Cardiac fibroblast (primary cell): Measurements from ENCODE around the gene CRABP2.
A peak's percentile ranks its signal among the peaks of the same experiment; 100 is the strongest.

Experiments used
- DNase-seq, 2 donors: peaks; one replicate each; pipeline versions ENCODE4 v3.0.0 to v3.0.0-alpha.2; 2010; ENCODE audit warnings: low read depth in 2 of 2
- H3K4me3 ChIP-seq, 2 donors: replicated peaks in 1 of 2; 1 replicate in 1 of 2; 2 replicates in 1 of 2; pipeline ENCODE4 v1.5.1; 2011; ENCODE audit warnings: low read depth in 2 of 2, low read length in 2 of 2, mild to moderate bottlenecking in 2 of 2, moderate library complexity in 1 of 2
- TF ChIP-seq, protein P1 (sequence below): IDR thresholded peaks from one replicate; pipeline ENCODE4 v1.5.1; 2011; ENCODE audit warnings: low read depth, mild to moderate bottlenecking, low read length, inconsistent platforms

The CRABP2 gene

DNA sequence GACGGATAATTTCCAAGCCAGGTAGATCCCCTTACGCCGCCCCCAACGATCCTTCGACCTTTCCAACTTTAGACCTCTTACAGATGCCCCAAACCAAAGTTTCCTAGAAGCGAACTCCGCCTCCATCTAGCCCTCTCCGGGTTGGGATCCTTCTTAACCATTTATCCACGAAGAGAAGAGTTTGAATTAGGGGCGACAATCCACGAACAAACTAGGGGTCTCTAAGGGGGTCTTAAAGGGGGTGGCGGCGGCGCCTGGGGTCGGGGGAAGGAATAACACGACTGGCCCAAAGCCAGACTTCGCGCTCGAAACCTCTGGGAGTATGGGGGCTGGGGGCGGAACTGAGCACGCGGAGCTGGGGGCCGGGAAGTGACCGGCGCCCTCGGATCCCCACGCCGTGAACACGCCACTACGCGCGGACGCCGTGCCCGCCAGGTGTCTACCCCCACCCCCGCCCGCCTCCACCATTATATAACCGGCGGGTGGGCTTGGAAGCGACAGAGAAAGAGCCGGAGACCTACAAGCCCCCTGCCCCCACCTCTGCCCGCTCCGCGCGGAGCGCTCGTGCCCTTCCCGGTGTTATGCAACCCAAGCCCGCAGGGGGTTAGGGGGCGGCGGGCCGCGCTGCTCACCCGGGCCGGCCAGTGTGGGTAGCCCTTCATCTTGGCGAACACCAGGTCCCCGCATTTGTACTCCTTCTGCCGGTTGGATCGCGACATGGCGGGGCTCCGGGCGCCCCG is 45.5 kb upstream of the CRABP2 start:
- DNase-seq = peak; percentile 37 to 42

DNA sequence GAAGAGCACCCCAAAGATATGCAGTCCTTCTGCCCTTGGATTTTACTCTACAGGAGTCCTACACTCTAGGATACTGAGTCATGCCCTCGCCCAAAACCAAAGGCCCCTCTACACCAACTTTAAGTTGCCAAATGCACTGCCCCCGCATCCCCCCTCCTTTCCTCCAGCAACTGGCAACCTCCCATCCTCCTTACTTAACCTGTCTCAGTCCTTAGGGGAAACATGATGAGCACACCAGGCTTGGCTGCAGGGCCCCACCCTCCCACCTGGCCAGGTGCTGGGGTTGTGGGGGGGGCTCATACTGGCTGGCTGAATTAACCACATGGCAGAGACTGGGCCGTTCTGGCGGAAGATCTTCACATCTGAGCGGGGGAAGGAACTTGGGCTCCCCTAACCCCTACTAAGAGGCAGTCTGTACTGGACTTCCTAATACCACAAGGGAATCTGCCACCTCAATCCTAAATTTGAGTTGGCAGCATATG is 44.8 kb upstream of the CRABP2 start:
- H3K4me3 ChIP-seq = peak overlapping the region; percentile 87 to 94
- TF ChIP-seq, protein P1, sequence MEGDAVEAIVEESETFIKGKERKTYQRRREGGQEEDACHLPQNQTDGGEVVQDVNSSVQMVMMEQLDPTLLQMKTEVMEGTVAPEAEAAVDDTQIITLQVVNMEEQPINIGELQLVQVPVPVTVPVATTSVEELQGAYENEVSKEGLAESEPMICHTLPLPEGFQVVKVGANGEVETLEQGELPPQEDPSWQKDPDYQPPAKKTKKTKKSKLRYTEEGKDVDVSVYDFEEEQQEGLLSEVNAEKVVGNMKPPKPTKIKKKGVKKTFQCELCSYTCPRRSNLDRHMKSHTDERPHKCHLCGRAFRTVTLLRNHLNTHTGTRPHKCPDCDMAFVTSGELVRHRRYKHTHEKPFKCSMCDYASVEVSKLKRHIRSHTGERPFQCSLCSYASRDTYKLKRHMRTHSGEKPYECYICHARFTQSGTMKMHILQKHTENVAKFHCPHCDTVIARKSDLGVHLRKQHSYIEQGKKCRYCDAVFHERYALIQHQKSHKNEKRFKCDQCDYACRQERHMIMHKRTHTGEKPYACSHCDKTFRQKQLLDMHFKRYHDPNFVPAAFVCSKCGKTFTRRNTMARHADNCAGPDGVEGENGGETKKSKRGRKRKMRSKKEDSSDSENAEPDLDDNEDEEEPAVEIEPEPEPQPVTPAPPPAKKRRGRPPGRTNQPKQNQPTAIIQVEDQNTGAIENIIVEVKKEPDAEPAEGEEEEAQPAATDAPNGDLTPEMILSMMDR = no peak
- peak; percentile 31 to 43 for DNase-seq

More for the DNA sequence above, 45.5 kb upstream of the CRABP2 start:
- TF ChIP-seq, protein P1 = no peak
- peak overlapping the region; percentile 87 to 94 for H3K4me3 ChIP-seq

DNA sequence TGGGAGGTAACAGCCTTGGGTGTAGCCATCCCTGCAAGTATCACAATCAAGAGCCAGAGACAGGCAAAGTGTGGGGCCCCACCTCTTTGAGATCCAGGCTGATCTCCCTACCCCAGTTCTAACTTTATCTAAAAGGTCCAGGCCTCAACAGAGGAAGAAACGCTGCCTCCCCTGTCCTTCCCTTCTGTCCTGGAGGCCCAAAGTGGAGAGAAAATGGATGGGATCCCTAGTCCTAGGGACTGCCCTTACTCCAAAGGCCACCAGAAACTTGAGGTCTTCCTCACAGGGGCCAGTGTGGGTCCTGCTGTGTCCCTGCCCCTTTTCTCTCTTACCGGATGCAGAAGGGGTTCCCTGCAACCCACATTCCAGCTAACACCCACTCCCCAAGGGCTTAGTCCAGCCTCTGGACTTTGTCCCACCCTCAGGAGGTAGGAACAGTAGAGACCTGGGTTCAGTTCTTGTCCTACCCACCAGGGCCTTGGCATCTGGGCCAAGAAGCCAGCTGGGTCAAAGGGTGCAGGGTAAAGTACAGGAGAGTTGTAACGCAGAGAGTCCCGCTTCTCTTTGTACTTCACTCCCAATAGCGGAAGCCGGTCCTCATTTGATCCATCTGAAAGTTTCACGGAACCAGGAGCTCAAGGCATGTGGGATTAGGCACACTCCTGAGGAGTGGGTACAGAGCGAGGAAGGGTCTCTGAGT is 44.2 kb upstream of the CRABP2 start:
- DNase-seq = no peak
- TF ChIP-seq, protein P1 = no peak

DNA sequence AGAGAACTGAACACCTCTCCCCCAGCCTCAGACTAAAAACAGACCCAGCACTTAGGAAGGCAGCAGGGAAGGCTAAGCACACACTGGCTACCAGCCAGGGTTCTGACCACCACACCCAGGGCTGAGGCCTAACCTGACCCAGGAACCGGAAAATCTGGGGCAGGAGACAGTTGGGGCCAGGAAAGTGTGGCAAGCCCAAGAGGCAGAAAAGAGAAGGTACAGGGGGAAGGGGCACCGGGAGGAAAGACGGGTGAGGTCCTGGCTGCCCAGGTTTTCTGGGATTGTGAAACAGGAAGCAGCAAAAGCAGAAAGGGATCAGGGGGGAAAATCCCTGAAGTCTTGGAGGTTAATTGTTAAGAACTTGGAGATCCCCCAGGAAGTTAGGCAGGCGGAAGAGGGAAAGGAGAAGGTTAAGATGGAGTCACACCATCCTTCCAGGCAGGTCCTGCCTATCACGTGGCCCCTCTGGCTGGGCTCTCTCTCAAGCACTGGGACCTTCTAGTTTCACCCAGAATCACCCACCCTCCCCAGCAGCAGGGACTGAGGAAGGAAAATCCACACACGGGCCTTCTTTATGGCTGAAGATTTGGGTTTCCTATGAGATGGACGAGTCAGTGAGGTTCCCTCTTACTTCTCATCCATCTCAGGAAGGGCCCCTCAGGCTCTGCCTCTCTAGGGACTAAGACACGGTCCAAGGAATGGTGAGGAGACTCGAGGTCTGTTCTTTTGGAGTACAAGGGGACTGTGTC is 43.5 kb upstream of the CRABP2 start:
- DNase-seq = peak; percentile 72 to 81
- peak overlapping the region; percentile 87 to 94 for H3K4me3 ChIP-seq

More for the DNA sequence above, 44.2 kb upstream of the CRABP2 start:
- H3K4me3 ChIP-seq = peak overlapping the region; percentile 87 to 94

DNA sequence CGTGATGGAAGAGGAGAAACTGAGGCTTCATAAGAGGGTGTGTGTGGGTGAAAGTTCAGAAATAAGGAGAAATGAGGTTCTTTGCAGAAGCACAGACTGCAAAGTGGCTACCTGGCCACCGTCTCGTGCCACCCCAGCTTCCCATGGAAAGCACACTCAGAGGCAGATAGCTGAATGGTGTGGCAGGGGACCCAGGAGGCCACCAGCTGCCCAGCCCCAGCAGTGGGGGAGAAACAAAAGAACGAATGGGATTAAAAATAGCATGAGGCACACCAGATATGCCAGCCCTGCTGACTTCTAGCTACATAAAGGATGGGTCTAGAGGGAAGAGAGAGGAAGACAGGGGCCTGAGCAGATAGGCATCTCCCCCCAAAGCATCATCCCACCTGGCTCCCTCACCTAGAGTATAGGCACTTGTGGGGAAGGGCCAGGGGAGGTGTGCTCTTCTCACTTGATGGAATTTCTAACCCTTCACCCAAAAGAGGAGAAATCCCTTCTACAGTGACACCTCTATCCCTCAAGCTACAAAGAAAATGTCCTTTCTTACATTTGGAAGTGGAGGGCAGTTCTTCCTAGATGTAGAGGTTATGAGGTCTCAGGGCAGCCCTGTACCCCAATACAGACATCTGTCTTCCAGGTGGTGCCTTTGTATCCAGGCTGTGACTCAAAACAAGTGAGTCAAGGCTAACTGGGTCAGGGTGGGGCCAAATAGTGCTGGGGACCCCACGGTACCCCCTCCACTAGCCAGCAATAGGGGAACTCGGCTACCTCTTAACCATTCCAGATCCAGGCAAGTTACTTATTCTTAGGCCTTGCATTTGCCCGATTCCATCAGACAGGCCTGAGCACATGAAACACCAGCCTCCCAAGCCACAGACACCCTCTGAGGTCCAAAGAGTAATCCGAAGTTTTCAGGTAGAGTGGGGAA is 42.6 kb upstream of the CRABP2 start:
- peak overlapping the region; percentile 87 to 94 for H3K4me3 ChIP-seq
- TF ChIP-seq, protein P1 = no peak
- DNase-seq = peak in 1 of 2 donors; percentile 48

More for the DNA sequence above, 43.5 kb upstream of the CRABP2 start:
- TF ChIP-seq, protein P1 = peak; percentile 3
